Measurements from ENCODE around the gene PNMT. TPM values are rescaled to one million over a fixed set of nuclear protein-coding genes. Genes with fewer than 3 reads are reported as not detected.

PNMT gene
- total RNA-seq, 1 experiment from 2014 or later, result 1.1 TPM

DNA sequence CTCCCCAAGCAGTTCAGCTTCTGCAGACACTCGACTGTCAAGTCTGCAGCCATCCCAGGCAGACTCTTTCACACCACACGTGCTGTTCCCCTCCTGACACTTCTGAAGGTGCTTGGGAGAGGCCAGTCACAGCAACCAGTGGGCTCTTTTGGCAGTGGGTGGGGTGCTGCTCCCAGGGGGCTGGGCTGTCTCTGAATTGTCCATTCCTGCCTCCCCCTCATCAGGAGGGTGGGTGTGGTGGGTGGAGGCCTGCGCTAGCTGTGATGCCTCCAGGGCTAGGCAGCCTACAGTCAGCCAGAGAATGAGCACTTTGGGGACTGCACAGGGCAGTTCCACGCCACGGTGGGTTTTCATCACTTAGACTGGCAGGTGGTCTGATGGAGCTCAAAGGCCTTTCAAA, 21.0 kb upstream of the PNMT start:
- Histone ChIP-seq H3K36me3 (ENCODE audit: low read depth) (no peaks in the 10 kb centered on the region), H3K27ac (no peak overlapping the region), H3K9me2 (ENCODE audit: insufficient read depth) (no peaks in the 10 kb centered on the region), H3K27me3 (ENCODE audit: insufficient read depth, low read depth) (no peaks in the 10 kb centered on the region), H3K4me3 (no peak overlapping the region), H3K79me2 (ENCODE audit: low read depth) (peaks cover 23% of the 10 kb centered on the region), H4K20me1 (ENCODE audit: insufficient read depth) (peaks cover 15% of the 10 kb centered on the region), H3K4me2 (no peak overlapping the region), H3K4me1 (replicated peaks; ENCODE audit: insufficient read depth) (no peaks in the 10 kb centered on the region; the same call in 1 of the 2 replicates), H3F3A (ENCODE audit: insufficient read depth, low read depth) (no peaks in the 10 kb centered on the region; the same call in 1 of the 2 replicates), H3K9me3 (ENCODE audit: insufficient read depth, low read depth) (no peaks in the 10 kb centered on the region), H2AFZ (no peak overlapping the region)
- intact Hi-C loops (cut with micrococcal nuclease; ENCODE audit: unreplicated experiment), result no loop called here
- DNase-seq, result no peak
- BruUV-seq (replicated peaks), result no TSS peak
- POLR2A ChIA-PET (ENCODE audit: unreplicated experiment), result interaction anchor here (0.6 kb wide), 1 partner anchor 428 kb away, joined by 3 read pairs; no protein-coding TSS in a partner anchor
- TF ChIP-seq, protein P1, sequence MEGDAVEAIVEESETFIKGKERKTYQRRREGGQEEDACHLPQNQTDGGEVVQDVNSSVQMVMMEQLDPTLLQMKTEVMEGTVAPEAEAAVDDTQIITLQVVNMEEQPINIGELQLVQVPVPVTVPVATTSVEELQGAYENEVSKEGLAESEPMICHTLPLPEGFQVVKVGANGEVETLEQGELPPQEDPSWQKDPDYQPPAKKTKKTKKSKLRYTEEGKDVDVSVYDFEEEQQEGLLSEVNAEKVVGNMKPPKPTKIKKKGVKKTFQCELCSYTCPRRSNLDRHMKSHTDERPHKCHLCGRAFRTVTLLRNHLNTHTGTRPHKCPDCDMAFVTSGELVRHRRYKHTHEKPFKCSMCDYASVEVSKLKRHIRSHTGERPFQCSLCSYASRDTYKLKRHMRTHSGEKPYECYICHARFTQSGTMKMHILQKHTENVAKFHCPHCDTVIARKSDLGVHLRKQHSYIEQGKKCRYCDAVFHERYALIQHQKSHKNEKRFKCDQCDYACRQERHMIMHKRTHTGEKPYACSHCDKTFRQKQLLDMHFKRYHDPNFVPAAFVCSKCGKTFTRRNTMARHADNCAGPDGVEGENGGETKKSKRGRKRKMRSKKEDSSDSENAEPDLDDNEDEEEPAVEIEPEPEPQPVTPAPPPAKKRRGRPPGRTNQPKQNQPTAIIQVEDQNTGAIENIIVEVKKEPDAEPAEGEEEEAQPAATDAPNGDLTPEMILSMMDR (conservative IDR thresholded peaks at IDR 0.05), result no peak
- no peak for TF ChIP-seq EZH2 (IDR thresholded peaks at IDR 0.05; ENCODE audit: low read depth)
- CTCF ChIA-PET, result interaction anchor here (0.6 kb wide), 1 partner anchor 94 kb away, joined by 3 read pairs; no protein-coding TSS in a partner anchor

DNA sequence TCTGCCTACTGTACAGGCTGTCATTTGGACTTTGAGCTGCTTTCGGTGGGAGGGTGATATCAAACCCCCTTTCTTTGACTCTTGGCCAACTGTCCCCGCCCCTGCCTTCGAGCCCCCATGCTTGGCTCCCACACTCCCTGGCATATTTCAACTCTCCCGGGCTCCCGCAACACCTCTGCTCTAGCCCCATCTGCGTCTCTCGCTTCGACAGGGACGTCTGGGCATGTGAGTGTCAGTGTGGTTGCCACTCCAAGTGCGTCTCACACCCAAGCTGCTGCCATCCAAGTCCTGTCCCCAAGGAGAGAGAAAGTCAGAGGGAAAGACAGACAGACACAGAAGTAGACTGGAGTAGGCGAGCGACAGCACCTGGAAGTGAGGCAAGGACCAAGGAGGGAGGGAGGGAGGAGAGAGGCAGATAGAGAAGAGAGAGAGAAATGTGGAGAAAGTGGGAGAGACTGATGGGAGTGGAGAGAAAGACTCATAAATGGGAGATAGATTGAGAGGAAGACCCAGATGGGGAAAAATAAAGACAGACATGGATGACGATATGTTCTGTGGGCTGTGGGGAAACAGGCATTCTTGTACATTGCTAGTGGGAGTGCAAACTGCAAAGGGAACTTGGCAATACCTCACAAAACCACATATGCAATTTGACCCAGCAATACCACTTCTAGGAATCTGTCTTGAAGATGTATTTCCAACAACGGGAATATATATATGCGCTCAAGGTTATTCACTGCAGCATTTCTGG, 19.5 kb upstream of the PNMT start:
- intact Hi-C loops (cut with micrococcal nuclease; ENCODE audit: unreplicated experiment), result no loop called here

DNA sequence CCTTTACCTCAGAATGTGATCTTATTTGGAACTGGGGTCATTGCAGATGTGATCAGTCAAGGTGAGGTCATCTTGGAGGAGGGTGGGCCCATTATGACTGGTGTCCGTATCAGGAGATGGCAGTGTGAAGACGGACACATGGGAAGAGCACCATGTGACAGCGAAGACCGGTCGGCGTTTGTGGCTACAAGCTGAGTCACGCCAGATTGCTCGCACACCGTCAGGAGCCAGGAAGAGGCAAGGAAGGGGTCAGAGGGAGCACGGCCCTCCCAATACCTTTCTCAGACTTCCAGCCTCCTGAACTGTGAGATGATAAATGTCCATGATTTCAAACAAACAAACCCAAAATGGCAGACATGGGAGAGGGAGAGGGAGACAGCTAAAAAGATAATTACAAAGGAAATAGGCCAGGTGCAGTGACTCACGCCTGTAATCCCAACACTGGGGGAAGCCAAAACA, 18.1 kb upstream of the PNMT start:
- peaks cover 10% of the 10 kb centered on the region; the same call in 1 of the 2 replicates for H4K20me1 ChIP-seq (ENCODE audit: insufficient read depth)
- no peak overlapping the region for H3K27ac ChIP-seq
- CTCF ChIA-PET, result no interaction called here
- no peak overlapping the region for H3K4me2 ChIP-seq
- TF ChIP-seq, protein P1 (conservative IDR thresholded peaks at IDR 0.05), result no peak
- TF ChIP-seq EZH2 (IDR thresholded peaks at IDR 0.05; ENCODE audit: low read depth), result no peak
- no peaks in the 10 kb centered on the region for H3K9me3 ChIP-seq (ENCODE audit: insufficient read depth, low read depth)
- no peaks in the 10 kb centered on the region for H3K27me3 ChIP-seq (ENCODE audit: insufficient read depth, low read depth)
- no peaks in the 10 kb centered on the region for H3K79me2 ChIP-seq (ENCODE audit: low read depth)
- H3K9me2 ChIP-seq (ENCODE audit: insufficient read depth), result no peaks in the 10 kb centered on the region
- BruUV-seq (replicated peaks), result no TSS peak
- no peaks in the 10 kb centered on the region for H3K4me1 ChIP-seq (replicated peaks; ENCODE audit: insufficient read depth)
- H3F3A ChIP-seq (ENCODE audit: insufficient read depth, low read depth), result no peaks in the 10 kb centered on the region
- POLR2A ChIA-PET (ENCODE audit: unreplicated experiment), result no interaction called here
- DNase-seq, result no peak
- H2AFZ ChIP-seq, result no peak overlapping the region
- no peak overlapping the region for H3K4me3 ChIP-seq
- no peaks in the 10 kb centered on the region for H3K36me3 ChIP-seq (ENCODE audit: low read depth)
- intact Hi-C loops (cut with micrococcal nuclease; ENCODE audit: unreplicated experiment), result no loop called here

More for the DNA sequence above, 19.5 kb upstream of the PNMT start:
- ChIA-PET CTCF (no interaction called here), POLR2A (ENCODE audit: unreplicated experiment) (interaction anchor here (0.7 kb wide), 1 partner anchor 50 kb away, joined by 3 read pairs; no protein-coding TSS in a partner anchor)
- no peaks in the 10 kb centered on the region for H3K4me1 ChIP-seq (replicated peaks; ENCODE audit: insufficient read depth)
- no peaks in the 10 kb centered on the region for H3F3A ChIP-seq (ENCODE audit: insufficient read depth, low read depth)
- H3K4me2 ChIP-seq, result no peak overlapping the region
- no peaks in the 10 kb centered on the region for H3K27me3 ChIP-seq (ENCODE audit: insufficient read depth, low read depth)
- no peaks in the 10 kb centered on the region for H3K36me3 ChIP-seq (ENCODE audit: low read depth)
- no TSS peak for BruUV-seq (replicated peaks)
- H3K9me2 ChIP-seq (ENCODE audit: insufficient read depth), result no peaks in the 10 kb centered on the region
- no peak for DNase-seq
- H3K79me2 ChIP-seq (ENCODE audit: low read depth), result peaks cover 11% of the 10 kb centered on the region
- TF ChIP-seq EZH2 (IDR thresholded peaks at IDR 0.05; ENCODE audit: low read depth), result no peak
- TF ChIP-seq, protein P1 (conservative IDR thresholded peaks at IDR 0.05), result no peak
- H3K27ac ChIP-seq, result no peak overlapping the region
- H3K9me3 ChIP-seq (ENCODE audit: insufficient read depth, low read depth), result no peaks in the 10 kb centered on the region
- H2AFZ ChIP-seq, result no peak overlapping the region
- H3K4me3 ChIP-seq, result no peak overlapping the region
- H4K20me1 ChIP-seq (ENCODE audit: insufficient read depth), result peaks cover 18% of the 10 kb centered on the region
